Measurements from ENCODE around the gene DYRK4.

DNA sequence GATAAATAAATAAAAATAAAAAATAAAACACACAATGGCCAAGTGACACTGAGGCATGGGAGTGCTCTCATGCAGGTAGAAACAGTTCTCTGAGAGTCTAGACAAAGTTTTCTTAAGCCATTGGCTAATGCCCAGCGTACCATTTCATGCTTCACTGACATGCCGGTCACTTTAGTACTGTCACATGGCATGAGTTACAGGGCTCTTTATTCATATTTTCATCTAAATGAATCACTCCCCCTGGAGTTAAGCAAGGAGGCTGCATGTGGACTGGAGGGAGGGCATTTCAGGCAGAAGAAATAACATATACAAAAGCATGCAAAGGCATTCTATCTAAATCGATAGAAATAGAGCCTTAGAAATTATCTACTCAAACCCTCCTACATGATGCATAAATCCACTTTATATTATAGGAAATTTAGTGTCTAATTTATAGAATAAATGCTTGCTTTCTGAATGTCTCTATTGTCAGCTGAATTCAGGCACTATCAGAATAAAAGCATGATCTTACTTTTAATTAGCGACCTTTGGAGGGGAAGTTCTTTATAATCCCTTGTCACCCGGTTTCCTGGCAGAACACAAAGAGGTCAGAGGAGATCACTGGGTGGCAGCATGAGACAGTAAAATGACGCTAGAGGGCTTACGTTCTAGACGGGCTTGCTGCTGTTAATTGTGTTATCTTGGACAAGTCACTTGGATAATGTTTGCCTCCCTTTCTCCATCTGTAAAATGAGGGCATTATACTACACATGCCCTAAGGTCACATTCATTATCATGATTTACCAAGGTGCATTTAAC is 17.5 kb downstream of the DYRK4 start:
- TF ChIP-seq, protein P1, sequence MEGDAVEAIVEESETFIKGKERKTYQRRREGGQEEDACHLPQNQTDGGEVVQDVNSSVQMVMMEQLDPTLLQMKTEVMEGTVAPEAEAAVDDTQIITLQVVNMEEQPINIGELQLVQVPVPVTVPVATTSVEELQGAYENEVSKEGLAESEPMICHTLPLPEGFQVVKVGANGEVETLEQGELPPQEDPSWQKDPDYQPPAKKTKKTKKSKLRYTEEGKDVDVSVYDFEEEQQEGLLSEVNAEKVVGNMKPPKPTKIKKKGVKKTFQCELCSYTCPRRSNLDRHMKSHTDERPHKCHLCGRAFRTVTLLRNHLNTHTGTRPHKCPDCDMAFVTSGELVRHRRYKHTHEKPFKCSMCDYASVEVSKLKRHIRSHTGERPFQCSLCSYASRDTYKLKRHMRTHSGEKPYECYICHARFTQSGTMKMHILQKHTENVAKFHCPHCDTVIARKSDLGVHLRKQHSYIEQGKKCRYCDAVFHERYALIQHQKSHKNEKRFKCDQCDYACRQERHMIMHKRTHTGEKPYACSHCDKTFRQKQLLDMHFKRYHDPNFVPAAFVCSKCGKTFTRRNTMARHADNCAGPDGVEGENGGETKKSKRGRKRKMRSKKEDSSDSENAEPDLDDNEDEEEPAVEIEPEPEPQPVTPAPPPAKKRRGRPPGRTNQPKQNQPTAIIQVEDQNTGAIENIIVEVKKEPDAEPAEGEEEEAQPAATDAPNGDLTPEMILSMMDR (optimal IDR thresholded peaks at IDR 0.05 in 1 of 3, IDR thresholded peaks at IDR 0.05 in 1 of 3, conservative IDR thresholded peaks at IDR 0.05 in 1 of 3; ENCODE audit: extremely low read depth in 1 of 3, insufficient read depth in 2 of 3, low read length in 3 of 3) = peak in 1 of 3 experiments; percentile 32
- no peak for TF ChIP-seq EZH2 (IDR thresholded peaks at IDR 0.05; ENCODE audit: low read length)
